Inferior parietal cortex (tissue), 1 donor: ENCODE data around the gene C8B.

Experiments used
- DNase-seq: peaks from one replicate; pipeline ENCODE4 v3.0.0-alpha.2; 2016; ENCODE audit errors: extremely low spot score

The C8B gene

DNA sequence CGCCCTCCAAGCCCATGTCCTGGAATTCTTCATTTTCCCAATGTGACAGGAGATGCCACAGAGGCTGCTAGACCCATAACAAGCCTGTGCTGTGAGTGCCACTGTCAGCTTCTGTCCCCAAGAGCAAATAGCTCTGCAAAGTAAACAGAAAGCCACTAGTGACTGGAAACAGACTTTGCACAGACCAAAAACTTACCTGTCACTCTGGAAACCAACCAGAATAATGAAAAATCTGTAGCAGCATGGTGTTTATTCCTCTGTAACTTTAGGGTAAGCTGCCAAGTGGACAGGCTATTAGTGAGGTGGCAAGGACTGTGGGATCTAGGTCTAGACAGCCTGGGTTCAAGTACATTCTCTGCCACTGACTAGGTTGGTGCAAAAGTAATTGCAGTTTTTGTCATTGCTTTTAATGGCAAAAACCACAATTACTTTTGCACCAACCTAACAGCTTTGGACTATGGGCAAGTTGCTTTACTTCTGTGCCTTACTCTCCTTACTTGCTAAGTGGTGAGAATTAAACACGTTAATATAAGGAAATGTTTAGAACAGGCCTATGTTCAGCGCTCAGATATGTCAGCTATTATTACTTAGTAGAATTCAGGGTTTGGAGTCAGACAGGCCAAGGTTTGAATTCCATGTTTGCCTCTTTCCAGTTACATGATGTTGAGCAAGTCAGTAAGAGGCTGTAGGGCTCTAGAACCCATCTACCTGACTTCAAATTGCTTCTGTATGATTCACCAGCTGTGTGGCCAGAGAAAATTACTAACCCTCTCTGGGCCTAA lies at the start of gene C8B:
Gene C8B (minus strand): TSS at position 100 of the 782 bp plus-strand sequence. CDS start 67 bp downstream, at position 33.
- no peak for DNase-seq

DNA sequence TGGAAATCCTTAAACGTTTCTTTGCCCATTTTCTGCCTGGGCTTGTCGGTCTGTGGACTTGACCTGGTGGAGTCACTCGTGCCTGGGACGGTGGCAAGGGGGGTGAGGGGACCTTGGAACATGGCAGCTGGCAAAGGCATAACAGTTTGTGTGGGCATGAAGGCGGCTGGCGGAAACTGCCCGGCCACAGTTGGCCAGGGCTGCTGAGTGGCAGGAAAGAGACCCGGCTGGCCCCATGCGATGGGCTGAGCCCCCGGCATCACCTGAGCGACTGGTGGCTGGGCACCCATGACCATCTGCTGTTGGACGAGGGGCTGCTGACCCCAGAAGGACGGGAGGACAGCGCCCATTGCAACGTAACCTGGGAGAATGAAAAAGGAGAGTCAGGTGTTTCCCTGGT lies 49.3 kb upstream of the C8B start:
- no peak for DNase-seq

DNA sequence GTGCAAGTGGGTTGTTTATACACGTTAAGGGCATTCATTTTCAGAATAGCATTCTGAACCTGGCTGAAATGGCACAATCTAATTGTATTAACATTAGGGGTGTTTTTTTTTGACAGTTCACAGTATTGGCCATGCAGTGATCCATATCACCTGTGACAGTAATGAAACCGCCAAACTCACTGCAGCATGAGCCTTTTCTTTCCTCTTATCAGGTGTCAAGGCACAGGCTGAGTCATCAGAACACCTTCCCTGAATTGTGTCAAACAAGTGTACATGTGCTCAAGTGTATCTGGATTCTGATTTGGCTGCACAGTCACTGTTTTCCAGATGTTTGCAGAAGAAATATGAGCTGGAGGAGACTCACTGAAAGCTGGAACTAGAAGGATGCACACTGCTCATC lies 47.7 kb upstream of the C8B start:
- DNase-seq: no peak

DNA sequence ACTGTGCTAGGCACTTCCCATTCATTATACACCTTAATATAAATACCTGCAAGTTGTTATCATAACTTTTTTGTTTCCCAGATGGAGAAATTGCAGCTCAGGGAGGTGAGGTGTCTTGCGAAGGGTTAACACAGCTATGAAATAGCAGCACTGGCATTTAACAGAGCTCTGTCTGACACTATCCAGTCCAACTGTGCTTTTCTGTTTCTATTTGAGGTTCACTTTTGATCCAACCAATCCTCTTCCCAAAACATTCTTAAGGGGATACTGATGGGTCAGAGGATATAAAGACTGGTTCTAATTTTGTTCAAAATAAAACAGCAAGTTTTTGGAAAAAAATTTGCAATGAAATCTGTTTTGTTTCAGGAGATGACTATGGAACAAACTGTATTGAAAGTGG lies 46.5 kb upstream of the C8B start:
- no peak for DNase-seq

DNA sequence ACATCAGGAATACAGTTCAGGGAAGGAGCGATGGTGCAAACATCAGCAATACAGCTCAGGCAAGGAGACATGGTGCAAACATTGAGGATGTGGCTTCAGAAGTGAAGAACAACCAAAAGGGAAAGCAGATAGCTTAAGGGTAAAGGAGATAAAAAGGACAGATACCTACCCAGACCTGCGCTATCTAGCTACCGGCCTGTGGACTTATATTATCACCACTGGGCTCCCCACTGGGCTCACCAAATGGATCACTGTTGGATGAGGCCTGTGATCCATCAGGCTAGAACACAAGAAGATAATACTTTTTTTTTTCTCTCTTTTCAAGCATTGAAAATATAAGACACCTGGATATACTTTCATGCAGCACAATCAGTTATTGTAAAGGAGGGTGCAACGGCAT lies 44.7 kb upstream of the C8B start:
- DNase-seq: no peak

DNA sequence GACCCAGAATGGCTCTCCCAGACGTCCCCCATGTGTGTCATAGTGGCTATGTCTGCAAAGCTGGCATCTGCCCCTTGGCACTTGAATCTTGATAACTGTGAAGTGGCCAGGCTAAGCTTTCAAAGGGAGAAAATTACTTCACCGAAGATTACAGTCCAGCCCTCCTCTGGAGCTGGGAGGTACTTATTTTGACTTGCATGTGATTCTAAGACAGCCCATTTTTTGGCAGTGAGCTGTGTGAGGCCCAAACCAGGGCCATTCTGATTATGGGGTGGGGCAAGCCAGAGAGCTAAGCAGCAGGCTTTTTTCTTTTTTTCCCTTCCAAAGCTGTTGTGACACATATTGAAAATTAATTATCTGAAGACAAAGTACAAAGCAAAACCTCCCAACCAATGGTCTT lies 42.1 kb upstream of the C8B start:
- no peak for DNase-seq

DNA sequence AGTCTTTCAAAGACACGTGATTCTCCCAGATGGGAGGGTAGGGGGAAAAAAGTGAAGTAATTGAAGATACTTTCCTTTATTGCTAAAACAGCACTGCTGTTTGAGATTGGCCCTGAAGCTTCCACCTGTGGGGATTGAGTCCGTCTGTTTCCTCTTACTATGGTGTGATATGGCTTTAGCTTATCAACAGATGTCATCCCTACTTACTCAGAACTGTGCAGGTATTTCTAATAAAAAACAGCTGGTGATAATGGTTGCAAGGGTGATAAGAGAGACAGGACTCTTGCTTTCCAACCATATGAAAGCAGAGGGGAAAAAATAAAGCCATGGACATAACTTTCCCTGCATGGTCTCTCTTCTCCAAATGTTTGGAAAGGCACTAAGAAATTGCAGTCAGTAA lies 41.7 kb upstream of the C8B start:
- no peak for DNase-seq

DNA sequence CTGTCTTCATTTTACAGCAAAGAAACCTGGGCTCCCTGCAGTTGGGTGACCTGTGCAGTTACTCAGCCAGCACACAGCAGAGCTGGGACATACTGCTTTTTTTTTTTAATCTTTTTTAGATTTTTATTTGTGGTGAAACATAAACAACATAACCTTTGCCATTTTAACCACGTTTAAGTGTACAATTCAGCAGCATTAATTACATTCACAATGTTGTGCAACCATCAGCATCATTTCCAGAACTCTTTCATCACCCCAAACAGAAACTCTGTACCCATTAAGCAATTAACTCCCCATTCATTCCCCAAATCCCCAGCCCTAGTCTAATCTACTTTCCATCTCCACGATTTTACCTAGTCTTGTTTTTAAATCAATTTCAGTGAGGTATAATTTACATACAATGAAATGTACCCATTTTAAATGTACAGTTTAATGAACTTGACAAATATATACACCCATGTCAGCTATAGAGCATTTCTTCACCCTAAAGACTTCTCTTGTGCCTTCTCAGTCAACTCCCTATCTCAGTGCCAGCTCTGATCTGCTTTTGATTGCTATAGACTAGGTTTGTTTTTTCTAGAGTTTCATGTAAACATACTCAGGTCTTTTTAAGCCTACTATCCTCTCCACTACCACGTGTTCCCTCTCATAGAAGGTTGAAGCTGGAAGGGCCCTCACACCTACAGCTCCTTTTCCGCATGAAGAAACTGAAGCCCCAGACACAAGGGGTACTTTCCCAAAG lies 37.8 kb upstream of the C8B start:
- no peak for DNase-seq

DNA sequence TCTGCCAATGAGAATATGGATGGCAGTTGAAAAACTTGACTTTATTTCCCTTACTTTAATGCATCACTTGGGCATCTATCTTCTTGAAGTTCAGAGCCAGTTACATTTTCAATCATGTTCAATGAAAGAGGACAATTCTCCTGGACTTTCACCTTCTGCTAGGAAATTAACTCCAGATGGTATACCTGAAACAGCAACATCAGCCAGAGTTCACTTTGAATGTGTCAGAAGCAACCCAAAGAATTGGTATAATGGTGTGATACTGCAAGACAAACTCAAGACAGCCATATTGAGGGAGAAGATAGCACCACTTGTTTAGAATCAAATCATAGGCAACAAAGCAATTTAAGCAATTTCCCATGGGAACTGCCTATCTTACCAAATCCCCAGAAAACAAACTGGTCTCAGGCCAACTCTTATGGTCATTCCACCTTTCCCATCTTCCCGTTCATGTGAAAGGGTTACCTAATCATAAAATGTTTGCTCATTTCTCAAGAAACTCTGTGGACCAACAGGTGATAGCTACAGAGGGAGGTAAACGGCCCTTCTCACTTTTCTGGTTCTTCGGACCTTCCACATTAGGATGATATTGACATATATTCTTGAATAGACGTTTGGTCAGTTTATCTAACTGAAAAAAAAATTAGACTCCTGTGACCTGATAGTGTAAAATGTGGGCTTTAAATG lies 29.7 kb upstream of the C8B start:
- DNase-seq: no peak

DNA sequence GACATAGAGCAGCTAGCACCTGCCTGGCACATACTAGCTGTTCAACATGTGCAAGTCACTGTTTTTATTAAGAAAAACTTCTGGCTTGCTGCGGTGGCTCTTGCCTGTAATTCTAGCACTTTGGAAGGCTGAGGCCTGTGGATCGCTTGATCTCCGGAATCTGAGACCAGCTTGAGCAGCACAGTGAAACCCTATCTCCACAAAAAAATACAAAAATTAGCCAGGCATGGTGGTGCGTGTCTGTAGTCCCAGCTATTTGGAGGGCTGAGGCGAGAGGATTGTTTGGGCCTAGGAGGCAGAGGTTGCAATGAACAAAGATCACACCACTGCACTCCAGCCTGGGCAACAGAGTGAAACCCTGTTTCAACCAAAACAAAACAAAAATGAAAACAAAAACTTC lies 27.7 kb upstream of the C8B start:
- no peak for DNase-seq

DNA sequence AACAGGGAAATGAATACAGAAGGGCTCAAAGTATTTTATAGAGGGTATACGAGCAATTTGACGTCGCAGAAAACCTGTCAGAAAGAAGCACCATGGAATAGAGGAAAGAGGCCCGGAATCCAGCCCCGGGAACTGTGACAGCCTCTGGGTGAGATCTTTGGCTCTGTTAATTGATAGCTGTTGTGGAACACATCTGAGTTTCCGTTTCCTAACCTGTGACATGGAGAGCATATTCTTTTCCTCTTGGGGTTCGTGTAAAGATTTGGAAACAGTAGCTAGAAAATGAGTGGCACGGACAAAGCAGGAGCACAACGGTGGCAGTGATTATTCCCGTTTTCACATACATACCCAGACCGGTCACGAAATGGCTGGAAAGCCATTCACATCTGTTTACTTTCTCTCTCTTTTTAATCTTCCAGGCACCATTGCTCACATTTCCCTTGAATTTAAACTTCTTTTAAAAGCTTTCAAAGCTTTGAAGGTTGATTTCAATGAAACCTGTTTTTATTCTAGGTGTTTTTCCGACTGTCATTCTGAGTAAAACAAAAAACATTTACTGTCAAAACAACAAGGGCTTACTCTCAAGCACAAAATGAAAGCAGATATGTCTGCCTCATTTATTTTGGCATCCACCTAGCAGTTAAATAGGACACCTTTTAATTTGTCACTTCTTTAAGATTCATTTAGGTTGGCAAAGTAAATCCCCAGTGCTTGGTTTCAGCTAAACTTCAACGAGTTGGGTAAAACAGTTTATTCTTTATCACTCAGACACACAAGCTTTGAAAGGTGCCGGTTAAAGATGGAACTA lies 26.7 kb upstream of the C8B start:
- no peak for DNase-seq

DNA sequence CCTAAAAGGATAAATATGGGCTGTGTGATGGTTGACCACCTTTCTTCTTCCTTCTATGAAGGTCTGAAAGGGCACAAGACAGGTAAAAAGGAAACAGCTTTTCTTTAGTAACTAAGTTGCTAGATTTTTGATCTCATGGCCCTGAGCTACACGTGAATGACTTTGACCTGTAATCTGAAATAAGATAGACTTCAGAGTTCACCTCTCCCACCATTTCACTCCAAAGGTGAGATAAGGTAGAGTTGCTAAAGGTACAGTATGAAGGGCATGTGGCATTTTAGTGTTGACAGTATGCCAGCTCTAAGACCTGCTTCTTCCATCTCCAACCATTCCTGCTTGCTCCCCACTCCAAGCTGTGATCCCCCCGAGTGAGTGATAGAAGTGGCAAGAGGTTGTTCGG lies 25.8 kb upstream of the C8B start:
- DNase-seq: no peak

DNA sequence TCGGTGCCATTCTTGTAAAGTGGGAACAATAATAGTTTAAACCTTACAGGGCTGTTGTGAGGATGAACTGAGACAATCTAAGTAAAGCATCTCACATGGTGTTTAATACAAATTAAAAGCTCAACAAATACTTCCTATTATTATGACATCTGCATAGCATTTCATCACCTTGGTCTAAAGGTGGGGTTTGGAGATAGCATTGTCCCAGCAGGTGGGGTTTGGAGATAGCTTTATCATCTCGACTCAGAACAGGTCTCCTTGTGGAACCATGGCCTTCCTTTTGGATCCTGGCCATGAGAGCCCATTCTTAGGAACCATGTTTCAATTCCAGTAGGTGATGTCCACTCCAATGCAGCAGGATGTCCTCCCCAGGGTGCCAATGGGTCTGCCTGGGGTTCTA lies 20.6 kb upstream of the C8B start:
- DNase-seq: no peak

DNA sequence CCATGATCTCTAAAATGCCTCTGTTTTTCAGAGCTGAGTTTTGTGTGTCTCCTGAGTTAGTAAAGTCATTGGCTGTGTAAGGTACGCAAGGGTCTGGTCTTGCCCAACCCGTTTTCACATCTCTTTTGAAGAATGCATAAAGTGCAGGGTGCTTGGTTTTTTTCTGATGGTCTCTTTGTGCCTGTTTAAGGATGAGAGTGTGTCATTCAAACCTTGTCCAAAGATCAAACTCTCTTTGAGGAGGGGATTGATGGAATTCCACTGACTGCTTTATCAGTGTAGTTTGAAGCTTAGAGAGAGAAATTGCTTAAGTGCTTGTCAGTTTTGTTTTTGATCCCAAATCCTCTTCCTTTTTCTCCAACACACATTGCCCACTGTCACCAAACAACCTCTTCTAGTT lies 20.0 kb upstream of the C8B start:
- no peak for DNase-seq

DNA sequence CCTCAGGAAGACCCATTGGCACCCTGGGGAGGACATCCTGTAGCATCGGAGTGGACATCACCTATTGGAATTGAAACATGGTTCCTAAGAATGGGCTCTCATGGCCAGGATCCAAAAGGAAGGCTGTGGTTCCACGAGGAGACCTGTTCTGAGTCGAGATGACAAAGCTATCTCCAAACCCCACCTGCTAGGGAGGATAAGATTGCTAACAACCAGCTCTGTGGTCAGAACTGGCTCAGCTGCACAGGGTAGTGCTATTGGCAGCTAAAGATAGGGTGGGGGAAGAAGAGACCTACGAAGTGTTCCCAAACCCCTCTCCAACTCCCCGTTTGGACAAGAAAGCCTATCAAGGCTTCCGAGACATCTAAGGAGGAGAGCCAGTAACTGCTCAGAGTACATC lies 17.7 kb upstream of the C8B start:
- DNase-seq: no peak

DNA sequence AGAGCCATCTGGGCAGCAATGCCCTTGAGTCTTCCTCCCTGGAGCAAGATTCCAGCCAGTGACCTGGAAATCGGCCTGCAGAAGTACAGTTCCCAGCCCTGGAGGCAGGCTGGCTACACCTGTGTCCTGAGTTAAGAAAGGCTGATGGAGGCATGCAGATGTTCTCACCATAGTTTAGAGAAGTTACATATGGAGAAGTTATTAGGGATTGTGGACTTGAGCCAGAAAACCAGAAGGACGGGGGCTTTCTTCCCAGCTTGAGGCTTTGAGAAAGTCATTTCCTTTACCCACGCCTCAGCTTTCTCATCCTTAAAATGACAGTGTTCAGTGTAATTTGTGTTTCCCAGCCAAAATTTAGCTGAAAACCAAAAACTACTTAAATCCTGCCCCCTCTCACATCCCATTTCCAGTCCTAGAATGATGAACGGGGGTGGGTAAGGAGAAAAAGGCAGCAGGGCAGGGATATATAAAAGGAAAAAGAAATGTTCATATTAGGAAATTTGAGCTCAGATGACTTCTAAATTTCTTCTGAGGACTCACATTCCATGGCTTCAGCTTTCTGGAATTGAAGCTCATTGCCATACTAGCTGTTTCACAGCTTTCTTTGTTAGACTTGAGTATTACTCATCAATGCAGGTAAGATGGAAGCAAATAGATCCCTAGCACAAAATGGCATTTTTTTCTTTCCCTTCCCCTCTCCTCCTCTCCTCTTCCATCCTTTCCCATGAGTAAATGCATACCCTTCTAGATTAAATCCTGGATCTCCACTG lies 14.4 kb upstream of the C8B start:
- no peak for DNase-seq

DNA sequence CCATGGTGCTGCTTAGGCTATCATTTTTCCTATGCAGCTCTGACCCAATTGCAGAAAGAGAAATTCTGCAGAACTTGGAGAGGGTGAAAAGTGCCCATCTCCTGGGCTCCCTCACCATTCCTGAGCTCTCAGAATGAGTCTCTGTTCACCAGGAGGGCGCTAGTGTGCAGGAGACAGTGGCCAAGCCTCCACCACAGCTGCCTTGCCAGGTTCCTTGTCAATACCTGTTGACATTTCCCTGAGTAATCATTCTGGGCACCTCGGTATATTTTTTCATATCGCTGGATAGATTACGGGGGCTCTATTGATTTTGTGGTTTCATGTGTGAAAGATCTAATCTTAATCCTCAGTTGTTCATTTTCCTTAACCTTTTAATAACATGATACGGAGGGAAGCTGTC lies 13.0 kb upstream of the C8B start:
- no peak for DNase-seq

DNA sequence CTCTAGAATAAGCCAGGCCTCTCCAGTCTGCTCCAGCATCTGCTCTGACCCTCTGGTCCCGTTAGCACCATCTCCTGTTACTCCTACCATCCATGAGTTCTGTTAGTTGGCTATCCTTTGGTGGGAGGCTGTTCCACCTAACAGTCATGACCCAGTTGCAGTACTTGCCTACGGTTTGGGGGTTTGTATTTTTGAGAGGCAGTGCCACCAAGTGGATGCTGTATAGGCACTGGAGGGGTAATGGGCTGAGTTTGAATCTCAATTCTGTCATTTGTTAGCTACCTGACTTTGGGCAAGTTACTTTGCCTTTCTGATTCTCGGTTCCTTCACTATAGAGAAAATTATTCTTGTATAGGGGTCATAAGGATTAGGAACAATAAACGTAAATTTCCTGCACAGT lies 12.1 kb upstream of the C8B start:
- DNase-seq: no peak

DNA sequence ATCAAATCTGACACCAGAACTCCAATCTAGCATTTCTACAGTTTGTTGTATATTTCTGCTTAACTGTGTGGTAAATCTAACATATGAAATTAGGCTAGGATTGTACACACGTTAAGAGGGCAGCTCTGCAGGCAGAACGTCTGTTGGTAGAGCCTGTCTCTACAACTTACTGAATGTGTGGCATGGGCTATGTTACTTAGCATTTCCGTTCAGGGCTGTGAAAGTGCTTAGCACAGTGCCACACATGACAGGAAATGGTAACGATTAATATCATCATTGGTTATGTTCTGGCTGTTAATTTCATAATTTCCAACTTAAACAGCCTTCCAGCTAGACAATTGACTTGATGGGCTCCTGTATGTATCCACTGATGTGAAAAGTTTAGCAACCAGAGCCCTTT lies 9.6 kb upstream of the C8B start:
- DNase-seq: no peak

DNA sequence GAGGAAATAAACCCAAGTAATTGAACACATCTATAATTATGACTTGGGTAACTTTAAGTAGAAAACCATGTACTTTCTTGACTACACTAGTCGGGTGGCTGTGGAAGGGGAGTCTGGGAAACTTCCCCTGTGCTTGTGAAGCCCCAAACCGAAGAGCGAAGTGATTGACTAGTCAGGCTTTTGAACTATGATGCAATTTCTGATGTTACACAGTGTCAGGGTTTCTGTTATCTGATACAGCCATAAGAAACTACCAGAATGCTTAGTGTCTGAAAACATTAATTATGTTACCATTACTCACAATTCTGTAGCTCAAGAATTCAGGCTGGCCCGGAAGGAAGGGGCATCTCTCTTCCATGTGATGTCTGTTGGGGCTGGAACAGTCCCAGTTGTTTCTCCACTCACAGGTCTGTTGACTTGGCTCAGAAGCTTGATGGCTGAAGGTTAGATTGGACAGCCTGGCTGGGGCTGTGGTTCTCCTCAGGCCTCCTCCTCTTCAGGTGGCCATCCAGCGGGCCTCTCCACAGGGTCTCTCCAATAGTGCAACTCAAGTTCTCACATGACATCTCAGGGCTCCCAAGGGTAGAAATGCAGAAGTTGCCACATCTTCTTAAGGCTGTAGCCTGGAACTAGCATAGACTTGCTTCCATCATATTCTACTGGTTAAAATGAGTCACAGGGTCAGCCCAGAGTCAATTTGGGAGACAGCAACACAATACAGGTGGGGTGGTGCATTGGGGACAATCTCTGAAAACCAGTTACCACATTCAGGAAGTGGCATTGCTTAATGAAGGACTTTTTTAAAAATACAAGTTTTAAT lies 8.3 kb upstream of the C8B start:
- DNase-seq: no peak
